HPDE6-E6E7 (cell line): Measurements from ENCODE around the gene SLC25A46.
"Not testable (repeated sequence)": the region's sequence is repeated elsewhere in the genome, so short reads cannot be mapped to it uniquely, and the experiment has no call there.

Experiments used
- DNase-seq: peaks from one replicate; pipeline ENCODE4 v3.0.0; 2011; ENCODE audit warnings: missing footprints; ENCODE audit errors: extremely low spot score

SLC25A46 gene

GRCh38 chr5:110757118-110757729 lies 18.4 kb downstream of the SLC25A46 start:
- peak; percentile 7 for DNase-seq

- no peak for DNase-seq
Measured at GRCh38 chr5:110760158-110760557, 21.4 kb downstream of the SLC25A46 start.

- DNase-seq, result no peak
Measured at GRCh38 chr5:110768138-110768860, 29.5 kb downstream of the SLC25A46 start.

GRCh38 chr5:110769000-110769681 lies 30.3 kb downstream of the SLC25A46 start:
- no peak for DNase-seq

GRCh38 chr5:110770286-110770685 lies 31.5 kb downstream of the SLC25A46 start:
- DNase-seq, result no peak

- DNase-seq, result no peak
Measured at GRCh38 chr5:110784901-110785300, 46.1 kb downstream of the SLC25A46 start.

GRCh38 chr5:110785356-110785755 lies 46.5 kb downstream of the SLC25A46 start:
- no peak for DNase-seq

- DNase-seq, result not testable (repeated sequence)
Measured at GRCh38 chr5:110788006-110788405, 49.2 kb downstream of the SLC25A46 start.

GRCh38 chr5:110790673-110791072 lies 51.9 kb downstream of the SLC25A46 start:
- DNase-seq, result peak; percentile 12

GRCh38 chr5:110802998-110803397 lies 64.2 kb downstream of the SLC25A46 start:
- no peak for DNase-seq

- DNase-seq, result no peak
Measured at GRCh38 chr5:110803467-110804326, 64.9 kb downstream of the SLC25A46 start.

GRCh38 chr5:110807169-110807568 lies 68.4 kb downstream of the SLC25A46 start:
- DNase-seq, result no peak

- no peak for DNase-seq
Measured at GRCh38 chr5:110809006-110809405, 70.2 kb downstream of the SLC25A46 start.
